Measurements from ENCODE around the gene MARCHF10.
"Not testable (repeated sequence)": the region's sequence is repeated elsewhere in the genome, so short reads cannot be mapped to it uniquely, and the experiment has no call there.

Gene MARCHF10

DNA sequence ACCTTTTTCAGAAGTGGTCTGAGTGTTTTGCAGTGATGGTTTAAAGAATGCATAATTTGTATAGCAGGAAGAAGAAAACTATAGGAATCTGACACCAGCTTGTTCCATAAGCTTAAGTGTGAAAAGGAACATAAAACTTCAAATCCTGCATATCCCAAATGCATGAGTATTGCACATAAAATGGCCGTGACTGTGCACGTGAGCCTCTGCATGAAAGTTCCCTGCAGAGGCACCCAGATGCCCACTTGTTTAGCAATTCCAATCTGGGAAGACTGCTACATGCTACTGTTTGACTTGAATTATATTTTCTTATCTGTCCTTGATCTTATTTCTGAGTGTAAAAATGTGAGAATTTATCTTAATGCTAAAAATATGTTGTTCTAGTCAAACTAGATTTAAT is 21.5 kb downstream of the MARCHF10 start:
- DNase-seq (ENCODE audit: low read depth): no peak
- TF ChIP-seq, protein P1, sequence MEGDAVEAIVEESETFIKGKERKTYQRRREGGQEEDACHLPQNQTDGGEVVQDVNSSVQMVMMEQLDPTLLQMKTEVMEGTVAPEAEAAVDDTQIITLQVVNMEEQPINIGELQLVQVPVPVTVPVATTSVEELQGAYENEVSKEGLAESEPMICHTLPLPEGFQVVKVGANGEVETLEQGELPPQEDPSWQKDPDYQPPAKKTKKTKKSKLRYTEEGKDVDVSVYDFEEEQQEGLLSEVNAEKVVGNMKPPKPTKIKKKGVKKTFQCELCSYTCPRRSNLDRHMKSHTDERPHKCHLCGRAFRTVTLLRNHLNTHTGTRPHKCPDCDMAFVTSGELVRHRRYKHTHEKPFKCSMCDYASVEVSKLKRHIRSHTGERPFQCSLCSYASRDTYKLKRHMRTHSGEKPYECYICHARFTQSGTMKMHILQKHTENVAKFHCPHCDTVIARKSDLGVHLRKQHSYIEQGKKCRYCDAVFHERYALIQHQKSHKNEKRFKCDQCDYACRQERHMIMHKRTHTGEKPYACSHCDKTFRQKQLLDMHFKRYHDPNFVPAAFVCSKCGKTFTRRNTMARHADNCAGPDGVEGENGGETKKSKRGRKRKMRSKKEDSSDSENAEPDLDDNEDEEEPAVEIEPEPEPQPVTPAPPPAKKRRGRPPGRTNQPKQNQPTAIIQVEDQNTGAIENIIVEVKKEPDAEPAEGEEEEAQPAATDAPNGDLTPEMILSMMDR (conservative IDR thresholded peaks at IDR 0.05; ENCODE audit: low read depth, low read length): no peak
- no peak overlapping the region for H3K4me3 ChIP-seq (ENCODE audit: low read depth, low read length)

DNA sequence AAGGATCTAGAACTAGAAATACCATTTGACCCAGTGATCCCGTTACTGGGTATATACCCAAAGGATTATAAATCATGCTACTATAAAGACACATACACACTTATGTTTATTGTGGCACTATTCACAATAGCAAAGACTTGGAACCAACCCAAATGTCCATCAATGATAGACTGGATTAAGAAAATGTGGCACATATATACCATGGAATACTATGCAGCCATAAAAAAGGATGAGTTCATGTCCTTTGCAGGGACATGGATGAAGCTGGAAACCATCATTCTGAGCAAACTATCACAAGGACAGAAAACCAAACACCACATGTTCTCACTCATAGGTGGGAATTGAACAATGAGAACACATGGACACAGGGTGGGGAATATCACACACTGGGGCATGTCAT is 22.1 kb downstream of the MARCHF10 start:
- not testable (repeated sequence) for H3K4me3 ChIP-seq (ENCODE audit: low read depth, low read length); DNase-seq (ENCODE audit: low read depth)

DNA sequence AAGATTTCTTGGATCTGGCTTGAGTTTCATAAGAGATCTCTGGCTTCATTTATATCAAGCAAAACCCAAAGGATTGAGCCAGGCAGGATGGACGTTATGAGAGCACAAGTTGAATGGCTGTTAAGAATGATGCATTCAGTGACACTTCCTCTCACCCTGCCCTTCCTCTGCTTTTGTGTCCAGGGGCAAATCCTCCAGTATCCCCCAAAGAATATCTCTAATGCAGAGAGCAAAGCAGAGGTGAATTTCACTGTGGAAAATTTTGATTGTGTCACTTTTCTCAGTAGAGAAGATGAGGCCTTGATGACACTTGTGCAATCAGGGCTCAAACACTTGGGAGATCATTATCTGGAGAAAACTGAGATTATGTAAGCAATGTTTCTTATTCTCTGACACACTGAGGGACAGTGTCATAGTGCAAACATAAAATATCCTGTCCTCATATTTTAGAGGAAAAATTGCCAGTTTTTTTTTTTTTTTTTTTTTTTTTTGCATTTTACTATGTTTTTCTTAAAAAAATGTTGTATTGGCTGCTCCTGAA is 25.3 kb downstream of the MARCHF10 start:
- TF ChIP-seq, protein P1 (conservative IDR thresholded peaks at IDR 0.05; ENCODE audit: low read depth, low read length): no peak
- no peak overlapping the region for H3K4me3 ChIP-seq (ENCODE audit: low read depth, low read length)
- no peak for DNase-seq (ENCODE audit: low read depth)

DNA sequence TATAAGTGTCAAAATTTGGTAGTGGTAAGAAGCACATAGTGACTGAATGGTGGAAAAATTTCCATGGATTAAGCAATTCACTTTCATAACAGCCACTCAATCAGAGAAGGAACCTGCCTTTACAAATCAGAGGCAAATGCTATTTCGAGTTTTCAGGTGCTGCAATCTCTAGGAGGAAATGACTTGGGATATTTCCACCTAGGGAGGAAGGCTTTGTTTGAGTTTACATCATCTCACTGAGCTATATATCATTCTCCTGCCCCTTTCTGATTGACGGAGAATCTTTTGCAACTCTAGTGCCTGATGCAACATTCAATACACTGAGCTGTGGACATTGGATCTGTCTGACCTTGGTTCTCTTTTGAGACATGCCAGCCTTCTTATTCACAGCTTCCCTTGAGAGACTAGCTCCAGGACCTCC is 26.3 kb downstream of the MARCHF10 start:
- no peak overlapping the region for H3K4me3 ChIP-seq (ENCODE audit: low read depth, low read length)
- TF ChIP-seq, protein P1 (conservative IDR thresholded peaks at IDR 0.05; ENCODE audit: low read depth, low read length): no peak
- DNase-seq (ENCODE audit: low read depth): peak; percentile 88

DNA sequence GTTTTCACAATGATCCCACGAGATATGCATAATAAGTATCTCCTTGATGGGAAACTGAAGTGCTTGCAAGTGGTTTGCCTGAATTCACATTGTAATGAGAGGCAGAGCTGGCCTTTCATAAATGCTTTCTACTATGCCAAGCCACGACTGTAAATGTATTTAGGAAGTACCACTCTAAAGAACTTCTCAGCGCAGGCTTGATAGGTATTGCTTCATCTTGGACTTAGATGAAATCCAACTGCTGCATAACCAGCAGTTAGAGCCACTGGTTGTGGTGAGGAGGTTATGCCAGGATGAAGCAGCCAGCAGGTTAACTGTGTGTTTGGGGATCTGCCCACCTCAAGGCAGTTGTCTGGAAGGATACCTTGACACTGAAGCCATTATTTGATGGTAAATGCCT is 26.8 kb downstream of the MARCHF10 start:
- DNase-seq (ENCODE audit: low read depth): peak; percentile 69
- H3K4me3 ChIP-seq (ENCODE audit: low read depth, low read length): no peak overlapping the region
- TF ChIP-seq, protein P1 (conservative IDR thresholded peaks at IDR 0.05; ENCODE audit: low read depth, low read length): no peak

DNA sequence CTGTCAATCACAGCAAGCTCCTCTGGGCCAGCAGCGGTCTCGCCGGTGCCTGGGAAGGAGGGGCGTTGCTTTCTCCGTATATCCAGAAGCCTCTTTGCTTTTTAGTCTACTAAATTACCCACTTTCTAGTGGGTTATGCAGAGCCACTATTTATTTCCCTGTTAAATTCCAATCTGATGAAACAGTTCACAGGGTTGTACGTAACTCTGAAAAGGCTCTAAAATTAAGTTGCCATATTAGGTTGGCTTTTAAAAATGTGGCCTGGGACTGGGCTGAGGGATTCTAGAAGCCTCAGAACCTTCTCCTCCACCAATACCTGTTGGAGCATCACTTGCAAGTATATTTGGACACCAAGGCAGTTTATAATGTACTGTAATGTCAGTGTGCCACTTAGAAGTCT is 27.2 kb downstream of the MARCHF10 start:
- DNase-seq (ENCODE audit: low read depth): peak; percentile 68
- H3K4me3 ChIP-seq (ENCODE audit: low read depth, low read length): no peak overlapping the region
- TF ChIP-seq, protein P1 (conservative IDR thresholded peaks at IDR 0.05; ENCODE audit: low read depth, low read length): no peak

DNA sequence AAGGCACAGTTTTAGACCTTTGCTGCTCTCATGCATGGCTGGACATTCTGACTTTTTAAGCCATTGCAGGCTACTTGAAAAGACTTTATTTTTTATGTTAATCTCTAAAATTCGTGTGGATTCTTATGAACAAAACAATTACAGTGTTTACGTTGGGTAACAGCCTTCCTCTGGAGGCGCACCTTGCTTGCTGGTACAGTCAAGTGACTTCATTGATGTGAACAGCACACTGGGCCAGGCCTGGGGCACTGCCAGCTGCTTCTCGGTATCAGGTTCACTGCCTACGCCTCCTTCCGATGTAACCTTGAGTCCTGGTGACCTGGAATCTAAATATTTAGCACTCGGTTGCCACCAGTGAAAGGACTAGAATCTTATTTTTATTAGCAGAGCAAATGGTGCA is 27.8 kb downstream of the MARCHF10 start:
- TF ChIP-seq, protein P1 (conservative IDR thresholded peaks at IDR 0.05; ENCODE audit: low read depth, low read length): no peak
- DNase-seq (ENCODE audit: low read depth): no peak

More for the DNA sequence above, 27.8 kb downstream of the MARCHF10 start:
- no peak overlapping the region for H3K4me3 ChIP-seq (ENCODE audit: low read depth, low read length)
